HG03097 (cell line): ENCODE data around the gene ITPR1.

Experiments used
- ATAC-seq: cut with Tn5 transposase; IDR thresholded peaks from one replicate; pipeline ENCODE4 v1.9.1; 2021; ENCODE audit not compliant: unreplicated experiment, low FRiP score

The ITPR1 gene

GRCh38 chr3:4836516-4836915 is 343.4 kb downstream of the ITPR1 start:
- ATAC-seq: no peak

- no peak for ATAC-seq
Observed at GRCh38 chr3:4837374-4837930, 344.3 kb downstream of the ITPR1 start.

- peak; percentile 75 for ATAC-seq
Observed at GRCh38 chr3:4838621-4839022, 345.5 kb downstream of the ITPR1 start.

- ATAC-seq: no peak
Observed at GRCh38 chr3:4839278-4839677, 346.1 kb downstream of the ITPR1 start.

GRCh38 chr3:4841225-4841624 is 348.1 kb downstream of the ITPR1 start:
- no peak for ATAC-seq

GRCh38 chr3:4841776-4842440 is 348.8 kb downstream of the ITPR1 start:
- ATAC-seq: no peak

GRCh38 chr3:4843619-4844018 is 350.5 kb downstream of the ITPR1 start:
- ATAC-seq: no peak

GRCh38 chr3:4845882-4846281 is 352.7 kb downstream of the ITPR1 start:
- peak; percentile 72 for ATAC-seq

- ATAC-seq: no peak
Observed at GRCh38 chr3:4846543-4846942, 353.4 kb downstream of the ITPR1 start.

- ATAC-seq: no peak
Observed at GRCh38 chr3:4848176-4848825, 355.2 kb downstream of the ITPR1 start.

- no peak for ATAC-seq
Observed at GRCh38 chr3:4849136-4849535, 356.0 kb downstream of the ITPR1 start.

GRCh38 chr3:4849739-4850138 is 356.6 kb downstream of the ITPR1 start:
- ATAC-seq: no peak

- peak; percentile 28 for ATAC-seq
Observed at GRCh38 chr3:4850211-4850927, 357.2 kb downstream of the ITPR1 start.

GRCh38 chr3:4850928-4851265 is 357.7 kb downstream of the ITPR1 start:
- peak; percentile 44 for ATAC-seq

GRCh38 chr3:4852780-4853748 is 359.9 kb downstream of the ITPR1 start:
- no peak for ATAC-seq

GRCh38 chr3:4853749-4854140 is 360.6 kb downstream of the ITPR1 start:
- ATAC-seq: no peak

GRCh38 chr3:4855676-4856075 is 362.5 kb downstream of the ITPR1 start:
- ATAC-seq: no peak

GRCh38 chr3:4856136-4856535 is 363.0 kb downstream of the ITPR1 start:
- ATAC-seq: no peak

- no peak for ATAC-seq
Observed at GRCh38 chr3:4856564-4856963, 363.4 kb downstream of the ITPR1 start.

- ATAC-seq: no peak
Observed at GRCh38 chr3:4856986-4857385, 363.8 kb downstream of the ITPR1 start.
